WI38 (cell line): ENCODE data around the gene BANP.
"Not testable (repeated sequence)": the region's sequence is repeated elsewhere in the genome, so short reads cannot be mapped to it uniquely, and the experiment has no call there.

Experiments
- H3K4me3 ChIP-seq: 2 replicates; pipeline ENCODE4 v1.5.1; 2011; ENCODE audit warnings: low read depth, mild to moderate bottlenecking, control low read depth, low read length
- TF ChIP-seq, protein P1 (sequence below): IDR thresholded peaks from 2 replicates; pipeline ENCODE4 v1.5.1; 2012; ENCODE audit warnings: low read depth, mild to moderate bottlenecking, control low read depth, low read length

Gene BANP

DNA sequence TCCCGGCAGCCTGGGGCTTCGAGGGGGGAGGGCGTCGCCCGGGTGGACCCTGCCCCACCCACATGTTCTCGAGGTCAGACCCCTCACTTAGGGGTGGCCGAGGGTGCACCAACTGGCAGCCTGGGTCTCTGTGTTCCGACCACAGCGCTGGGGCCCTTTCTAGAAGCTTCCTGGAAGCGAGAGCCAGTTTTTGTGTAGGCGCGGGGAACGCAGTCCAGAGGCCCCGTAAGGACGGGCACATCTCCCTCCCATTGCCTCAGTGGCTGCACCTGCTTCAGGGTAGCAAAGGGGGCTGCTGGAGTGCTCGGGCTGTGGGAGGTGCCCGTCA, 148.3 kb downstream of the BANP start:
- TF ChIP-seq, protein P1, sequence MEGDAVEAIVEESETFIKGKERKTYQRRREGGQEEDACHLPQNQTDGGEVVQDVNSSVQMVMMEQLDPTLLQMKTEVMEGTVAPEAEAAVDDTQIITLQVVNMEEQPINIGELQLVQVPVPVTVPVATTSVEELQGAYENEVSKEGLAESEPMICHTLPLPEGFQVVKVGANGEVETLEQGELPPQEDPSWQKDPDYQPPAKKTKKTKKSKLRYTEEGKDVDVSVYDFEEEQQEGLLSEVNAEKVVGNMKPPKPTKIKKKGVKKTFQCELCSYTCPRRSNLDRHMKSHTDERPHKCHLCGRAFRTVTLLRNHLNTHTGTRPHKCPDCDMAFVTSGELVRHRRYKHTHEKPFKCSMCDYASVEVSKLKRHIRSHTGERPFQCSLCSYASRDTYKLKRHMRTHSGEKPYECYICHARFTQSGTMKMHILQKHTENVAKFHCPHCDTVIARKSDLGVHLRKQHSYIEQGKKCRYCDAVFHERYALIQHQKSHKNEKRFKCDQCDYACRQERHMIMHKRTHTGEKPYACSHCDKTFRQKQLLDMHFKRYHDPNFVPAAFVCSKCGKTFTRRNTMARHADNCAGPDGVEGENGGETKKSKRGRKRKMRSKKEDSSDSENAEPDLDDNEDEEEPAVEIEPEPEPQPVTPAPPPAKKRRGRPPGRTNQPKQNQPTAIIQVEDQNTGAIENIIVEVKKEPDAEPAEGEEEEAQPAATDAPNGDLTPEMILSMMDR: no peak
- H3K4me3 ChIP-seq: no peak overlapping the region

DNA sequence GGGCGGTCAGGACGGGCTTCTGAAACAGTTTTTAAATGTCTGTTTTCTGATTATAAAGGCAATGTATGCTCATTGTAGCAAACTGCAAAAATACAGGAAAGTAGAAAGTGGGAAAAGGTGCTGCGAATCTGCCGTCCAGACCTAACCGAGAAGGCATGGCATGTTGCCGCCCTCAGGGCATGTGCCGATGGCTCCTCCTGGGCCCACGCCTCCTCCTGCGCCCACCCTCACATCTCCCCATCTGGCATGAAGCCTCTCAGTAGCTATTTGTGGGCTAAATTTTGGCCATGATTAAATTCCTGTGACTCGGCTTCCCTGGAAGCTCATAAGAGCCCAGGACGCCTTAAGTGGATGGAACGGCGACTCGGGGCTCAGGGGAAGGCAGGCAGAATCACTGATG, 148.7 kb downstream of the BANP start:
- H3K4me3 ChIP-seq: not testable (repeated sequence)

DNA sequence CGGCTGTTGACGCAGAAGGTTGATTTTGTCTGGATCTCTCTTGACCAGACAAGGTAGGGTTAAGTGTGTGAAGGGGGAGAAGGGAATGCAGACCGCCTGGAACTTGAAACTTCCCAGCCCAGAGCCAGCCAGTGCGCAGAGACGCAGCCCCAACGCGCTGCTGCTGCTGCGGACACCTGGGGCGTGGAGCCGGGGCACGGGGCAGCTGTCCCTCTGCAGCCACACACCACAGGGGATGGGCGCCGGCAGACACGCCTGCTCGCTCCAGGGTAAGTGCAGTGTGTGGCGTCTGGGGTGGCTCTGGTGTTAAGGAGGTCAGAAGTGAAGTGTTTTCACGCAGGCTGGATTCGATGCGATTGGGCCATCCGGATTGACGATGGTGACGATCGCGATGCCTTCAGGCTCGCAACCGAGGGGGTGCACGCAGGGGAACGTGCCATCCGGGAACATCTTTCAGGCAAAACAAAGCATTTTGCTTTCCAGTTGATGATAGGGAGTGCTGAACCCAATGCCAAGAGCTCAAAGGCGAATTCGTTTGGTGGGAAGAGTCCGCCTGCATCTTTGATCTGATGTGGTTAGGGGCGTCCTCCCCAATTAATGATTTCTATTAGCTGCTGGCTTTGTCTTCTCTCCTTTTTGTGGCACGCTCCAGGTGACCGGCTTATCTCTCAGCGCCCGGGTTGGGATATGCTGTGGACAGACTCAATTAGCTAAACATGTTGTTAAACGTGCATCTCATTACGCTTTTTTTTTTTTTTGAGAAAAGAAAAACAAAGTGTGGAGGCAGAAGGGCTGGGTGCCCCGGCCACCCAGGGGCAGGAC, 149.8 kb downstream of the BANP start:
- not testable (repeated sequence) for H3K4me3 ChIP-seq

DNA sequence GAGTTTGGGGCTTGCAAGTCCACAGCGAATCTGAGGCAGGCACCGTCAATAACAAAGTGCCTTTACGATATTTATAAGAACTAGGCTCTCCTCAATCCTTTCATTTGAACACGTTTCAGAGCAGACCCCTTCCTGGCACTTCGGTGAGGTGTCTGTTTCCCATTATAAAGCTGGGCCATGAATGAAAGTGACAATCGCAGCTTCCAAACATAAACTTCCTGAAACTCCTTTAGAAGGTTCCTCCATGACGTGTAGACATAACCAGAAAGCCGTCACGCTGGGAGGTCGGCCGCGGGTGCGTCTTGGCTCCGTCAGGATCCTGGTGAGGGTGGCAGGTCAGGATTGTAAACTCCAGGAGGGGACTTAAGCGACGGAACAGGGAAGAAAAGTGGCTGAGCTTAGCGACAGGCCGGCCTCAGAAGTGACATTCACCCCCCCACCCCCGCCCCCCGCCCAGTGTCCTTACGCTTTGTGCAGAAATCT, 150.4 kb downstream of the BANP start:
- not testable (repeated sequence) for H3K4me3 ChIP-seq

DNA sequence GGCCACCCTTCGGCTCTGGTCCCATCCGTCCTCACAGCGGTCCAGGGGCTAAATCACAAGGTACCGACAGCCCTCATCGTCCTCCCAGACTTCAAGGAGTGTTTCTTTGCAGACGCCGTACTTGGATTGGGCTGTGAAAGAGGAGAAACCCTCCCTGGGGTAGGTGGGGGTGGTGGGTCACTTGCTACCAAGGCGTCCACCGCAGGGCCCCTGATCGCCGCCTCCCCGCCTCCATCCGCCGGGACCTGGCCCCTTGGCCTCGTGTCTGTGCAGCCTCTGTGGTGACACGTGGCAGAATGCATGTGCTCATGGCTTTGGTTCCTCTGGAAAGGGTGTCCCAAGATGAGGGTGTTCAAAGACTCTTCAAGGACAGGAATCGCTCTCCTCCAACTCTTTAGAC, 151.4 kb downstream of the BANP start:
- H3K4me3 ChIP-seq: no peak overlapping the region
- TF ChIP-seq, protein P1: no peak

DNA sequence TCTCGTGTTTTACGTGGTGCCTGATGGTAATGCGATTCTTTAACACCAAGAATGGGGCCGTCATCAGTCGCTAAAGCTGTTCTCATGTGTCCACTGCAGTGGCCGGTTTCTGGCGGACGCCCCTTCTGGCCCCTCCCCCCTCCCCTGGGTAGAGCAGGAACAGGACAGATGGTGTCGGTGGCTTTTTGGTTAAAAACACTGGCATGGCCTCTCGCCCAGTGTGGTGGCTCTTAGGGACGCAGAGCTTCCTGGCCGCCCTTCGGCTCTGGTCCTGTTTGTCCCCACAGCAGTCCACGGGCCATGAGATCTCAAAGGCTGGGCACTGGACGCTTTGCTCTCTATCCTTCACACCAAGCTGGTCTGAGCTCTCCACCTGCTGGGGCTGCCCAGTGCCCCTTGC, 151.8 kb downstream of the BANP start:
- TF ChIP-seq, protein P1: no peak
- H3K4me3 ChIP-seq: no peak overlapping the region

DNA sequence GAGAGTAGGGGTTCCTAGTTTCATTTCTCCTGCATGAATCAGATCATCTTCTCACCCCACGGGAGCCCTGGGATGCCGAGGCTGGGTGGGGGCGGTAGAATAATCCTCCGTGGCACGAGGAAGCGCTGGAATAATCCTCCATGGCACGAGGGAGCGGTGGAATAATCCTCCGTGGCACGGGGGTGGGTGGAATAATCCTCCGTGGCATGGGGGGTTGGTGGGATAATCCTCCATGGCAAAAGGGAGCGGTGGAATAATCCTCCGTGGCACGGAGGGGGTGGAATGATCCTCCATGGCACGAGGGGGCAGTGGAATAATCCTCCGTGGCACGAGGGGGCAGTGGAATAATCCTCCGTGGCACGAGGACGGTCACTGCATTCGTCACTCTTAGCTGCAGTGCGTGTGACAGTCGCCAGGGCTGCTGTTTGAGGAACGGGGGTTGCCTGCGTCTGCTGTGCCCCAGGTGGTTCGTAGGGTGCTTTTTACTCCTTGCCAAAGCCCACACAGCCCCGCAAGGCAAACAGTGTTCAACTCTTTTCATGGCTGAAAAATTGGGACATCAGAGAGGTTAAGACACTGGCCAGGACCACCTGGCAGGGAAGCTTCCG, 152.5 kb downstream of the BANP start:
- TF ChIP-seq, protein P1: no peak
- H3K4me3 ChIP-seq: no peak overlapping the region

DNA sequence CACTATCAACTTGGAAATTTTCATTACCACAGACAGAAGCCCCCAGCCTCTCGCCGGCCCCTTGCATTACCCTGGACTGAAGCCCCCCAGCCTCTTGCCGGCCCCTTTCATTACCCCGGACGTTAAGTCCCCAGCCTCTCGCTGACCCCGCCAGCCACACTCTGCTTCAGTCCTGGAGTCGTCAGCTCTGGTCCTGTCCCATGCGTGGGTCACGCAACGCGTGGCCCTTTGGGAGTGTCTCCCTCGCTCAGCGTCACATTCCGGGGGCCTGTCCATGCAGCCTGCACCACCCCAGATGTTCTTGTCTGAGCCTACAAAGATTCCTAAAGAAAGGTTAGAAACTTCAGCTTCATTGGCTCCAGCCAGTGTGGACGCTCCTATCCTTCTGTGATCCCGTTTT, 153.1 kb downstream of the BANP start:
- not testable (repeated sequence) for H3K4me3 ChIP-seq

DNA sequence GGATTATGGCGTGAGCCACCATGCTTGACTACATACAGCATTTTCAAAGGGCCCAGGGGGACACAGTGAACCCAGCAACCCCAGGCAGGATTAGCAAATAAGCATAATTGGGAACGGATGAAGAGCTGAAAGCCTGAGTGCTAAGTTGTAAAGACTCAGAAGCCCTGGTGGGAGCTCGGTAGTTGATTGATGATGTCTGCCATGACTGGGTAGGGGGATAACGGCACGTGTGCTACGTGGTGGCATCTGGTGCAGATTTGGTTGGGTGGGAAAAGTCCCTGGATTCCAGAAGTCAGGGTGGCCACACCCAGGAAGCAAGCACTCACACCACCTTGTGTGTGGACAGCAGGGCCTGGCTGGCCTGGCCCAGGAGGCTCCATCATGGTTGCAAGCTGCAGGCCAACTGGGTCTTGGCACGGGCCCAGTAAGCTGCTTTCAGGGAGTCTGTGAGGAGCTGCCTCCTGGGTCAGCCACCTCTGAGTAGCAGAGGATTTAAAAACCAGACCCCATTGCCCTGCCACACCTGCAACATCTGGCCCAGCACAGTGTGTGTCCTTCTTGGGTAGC, 154.4 kb downstream of the BANP start:
- H3K4me3 ChIP-seq: not testable (repeated sequence)

DNA sequence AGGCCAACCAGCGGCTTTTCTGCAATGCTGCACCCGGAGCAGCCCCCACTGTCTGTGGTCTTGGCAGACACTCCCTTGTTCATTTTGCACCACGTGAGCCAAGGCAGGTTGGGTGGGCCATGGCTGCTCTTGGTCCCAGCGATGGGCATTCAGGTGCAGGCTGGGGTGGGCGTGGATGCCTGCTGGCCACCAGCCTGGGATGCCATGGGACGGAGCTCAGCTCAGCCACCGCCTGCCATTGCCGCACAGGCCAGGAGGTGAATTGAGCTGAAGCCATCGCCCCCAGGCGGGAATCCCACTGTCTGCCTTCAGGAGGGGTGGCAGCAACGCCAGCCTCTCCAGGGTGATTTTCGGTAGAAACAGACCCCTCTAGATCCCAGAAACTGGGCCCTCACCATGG, 155.3 kb downstream of the BANP start:
- H3K4me3 ChIP-seq: not testable (repeated sequence)
